GM12875 (cell line): ENCODE results near the gene CFL1.

Experiments used
- H3K4me3 ChIP-seq: one replicate; pipeline ENCODE4 v1.5.1; 2011; ENCODE audit warnings: low read depth, low read length, control low read depth
- TF ChIP-seq, protein P1 (sequence below): IDR thresholded peaks from 2 replicates; pipeline ENCODE4 v1.5.1; 2011; ENCODE audit warnings: low read depth, mild to moderate bottlenecking, control low read depth, inconsistent platforms, low read length, moderate library complexity, borderline replicate concordance; ENCODE audit not compliant: insufficient read depth

The CFL1 gene

DNA sequence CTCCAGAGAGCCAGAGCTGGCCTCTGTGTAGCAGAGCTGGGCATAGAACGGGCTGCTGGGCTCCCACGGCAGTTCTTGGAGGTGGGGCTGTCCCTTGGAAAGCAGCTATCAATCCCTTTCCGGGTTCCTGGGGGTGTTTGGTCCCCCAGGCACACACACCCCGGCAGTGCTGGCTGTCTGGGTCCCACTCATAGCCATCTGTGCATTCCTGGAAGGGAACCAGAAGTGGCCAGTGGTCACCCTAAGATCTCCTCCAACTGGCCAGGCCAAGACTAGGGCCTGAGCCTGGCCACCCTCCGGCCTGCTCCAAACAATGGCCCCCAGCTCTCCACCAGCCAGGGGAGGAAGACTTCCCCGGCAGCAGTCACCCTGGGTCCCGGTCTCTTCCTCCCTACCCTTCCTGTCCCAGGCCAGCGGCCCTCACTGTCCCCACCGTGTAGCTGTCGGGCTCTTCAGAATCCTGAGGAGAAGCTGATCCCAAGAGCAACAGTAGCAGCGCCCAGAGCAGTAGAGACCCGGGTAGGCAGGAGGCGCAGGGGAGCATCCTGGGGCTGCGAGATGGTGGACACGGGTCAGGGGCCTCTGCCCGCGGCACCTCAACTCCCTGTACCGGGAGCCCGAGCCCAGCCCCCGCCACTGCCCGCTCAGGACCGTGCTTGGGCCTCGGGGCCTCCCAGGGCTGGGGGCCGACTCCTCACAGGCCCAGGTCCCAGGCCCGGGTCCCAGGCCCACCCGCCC lies 14.0 kb upstream of the CFL1 start:
- TF ChIP-seq, protein P1, sequence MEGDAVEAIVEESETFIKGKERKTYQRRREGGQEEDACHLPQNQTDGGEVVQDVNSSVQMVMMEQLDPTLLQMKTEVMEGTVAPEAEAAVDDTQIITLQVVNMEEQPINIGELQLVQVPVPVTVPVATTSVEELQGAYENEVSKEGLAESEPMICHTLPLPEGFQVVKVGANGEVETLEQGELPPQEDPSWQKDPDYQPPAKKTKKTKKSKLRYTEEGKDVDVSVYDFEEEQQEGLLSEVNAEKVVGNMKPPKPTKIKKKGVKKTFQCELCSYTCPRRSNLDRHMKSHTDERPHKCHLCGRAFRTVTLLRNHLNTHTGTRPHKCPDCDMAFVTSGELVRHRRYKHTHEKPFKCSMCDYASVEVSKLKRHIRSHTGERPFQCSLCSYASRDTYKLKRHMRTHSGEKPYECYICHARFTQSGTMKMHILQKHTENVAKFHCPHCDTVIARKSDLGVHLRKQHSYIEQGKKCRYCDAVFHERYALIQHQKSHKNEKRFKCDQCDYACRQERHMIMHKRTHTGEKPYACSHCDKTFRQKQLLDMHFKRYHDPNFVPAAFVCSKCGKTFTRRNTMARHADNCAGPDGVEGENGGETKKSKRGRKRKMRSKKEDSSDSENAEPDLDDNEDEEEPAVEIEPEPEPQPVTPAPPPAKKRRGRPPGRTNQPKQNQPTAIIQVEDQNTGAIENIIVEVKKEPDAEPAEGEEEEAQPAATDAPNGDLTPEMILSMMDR: no peak
- H3K4me3 ChIP-seq: no peak overlapping the region

DNA sequence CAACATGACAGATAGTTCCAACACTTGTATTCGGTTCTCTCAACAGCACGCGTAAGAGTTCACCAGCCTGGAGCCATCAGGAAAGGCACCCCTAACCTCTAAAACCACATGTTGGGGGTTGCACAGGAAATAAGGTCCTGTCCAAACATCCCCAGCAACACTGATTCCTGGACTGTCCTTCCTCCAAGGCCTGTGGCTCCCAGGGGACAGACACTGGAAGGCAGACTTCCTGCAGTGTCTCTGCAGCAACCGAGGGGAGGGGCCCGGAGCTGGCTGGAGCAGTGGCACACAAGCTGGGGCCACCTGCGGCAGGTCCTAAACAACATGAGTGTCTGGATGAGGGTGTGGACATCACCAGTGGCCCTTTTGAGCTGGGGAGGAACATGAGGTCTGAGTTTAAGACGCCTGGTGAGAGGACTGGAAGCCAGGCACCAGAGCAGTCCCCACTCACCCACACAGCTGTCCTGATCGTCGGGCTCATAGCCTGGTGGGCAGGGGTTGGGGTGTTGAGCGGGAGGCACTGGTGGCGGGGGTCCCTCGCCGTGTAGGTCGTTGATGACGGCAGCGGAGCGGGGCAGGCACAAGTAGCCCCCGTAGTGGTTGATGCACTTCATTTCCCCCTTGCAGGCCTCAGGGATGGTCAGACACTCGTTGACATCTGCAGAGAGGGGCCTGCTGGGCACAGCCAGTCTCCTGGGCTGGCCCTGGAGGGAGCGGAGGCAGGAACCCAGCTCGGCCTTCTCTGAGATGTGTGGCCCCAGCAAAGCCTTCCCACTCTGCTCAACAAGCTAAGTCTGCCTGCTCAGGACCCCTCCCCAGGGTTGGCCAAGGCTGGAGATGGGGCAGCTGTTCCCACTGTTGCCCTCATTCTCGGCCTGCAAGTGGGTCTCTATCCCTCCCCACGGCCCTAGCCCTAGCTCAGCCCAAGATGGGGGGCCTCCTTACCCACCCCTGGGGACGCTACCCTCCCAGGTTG lies 13.0 kb upstream of the CFL1 start:
- no peak overlapping the region for H3K4me3 ChIP-seq
- TF ChIP-seq, protein P1: no peak

DNA sequence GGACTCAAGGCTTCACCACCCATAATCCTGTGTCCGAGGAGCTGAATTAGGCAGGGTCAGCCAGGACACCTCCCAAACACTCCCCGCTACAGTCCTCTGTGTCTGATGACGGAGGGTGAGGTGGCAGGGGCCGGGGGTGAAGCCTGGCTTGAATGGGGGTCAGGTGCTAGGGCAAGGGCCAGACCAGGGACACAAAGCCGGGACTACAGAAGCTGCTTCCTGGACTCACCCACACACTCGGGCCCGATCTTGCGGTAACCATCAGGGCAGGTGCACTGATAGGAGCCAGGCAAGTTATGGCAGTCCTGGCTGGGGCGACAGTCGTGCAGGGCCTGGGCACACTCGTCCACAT lies 12.3 kb upstream of the CFL1 start:
- TF ChIP-seq, protein P1: no peak
- no peak overlapping the region for H3K4me3 ChIP-seq

DNA sequence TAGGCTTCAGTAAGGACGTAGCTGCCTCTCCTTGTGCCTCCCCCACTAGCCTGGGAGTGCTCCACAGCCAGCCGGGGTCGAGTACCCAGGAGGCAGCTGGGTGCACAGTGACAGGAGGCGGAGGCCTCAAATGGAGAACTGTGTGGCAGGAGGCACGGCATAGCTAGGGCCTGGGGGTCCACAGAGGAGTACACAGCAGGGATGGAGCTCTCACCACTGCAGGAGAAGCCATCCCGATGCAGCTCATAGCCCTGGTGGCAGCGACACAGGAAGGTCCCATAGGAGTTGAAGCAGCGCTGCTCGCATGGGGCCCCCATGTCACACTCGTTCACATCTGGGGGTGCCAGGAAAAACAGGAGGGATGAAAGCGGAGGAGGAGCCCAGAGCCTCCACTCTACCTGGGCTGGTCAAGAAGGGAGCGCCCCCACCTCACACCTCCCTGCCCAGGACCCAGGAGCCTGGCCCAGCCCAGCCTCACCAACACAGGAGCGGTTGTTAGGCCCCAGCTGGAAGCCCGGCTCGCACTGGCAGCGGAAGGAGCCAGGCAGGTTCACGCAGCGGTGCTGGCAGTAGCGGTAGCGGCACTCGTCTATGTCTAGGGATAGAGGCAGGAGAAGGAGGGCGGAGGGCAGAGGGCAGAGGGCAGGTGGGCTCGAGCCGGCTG lies 11.8 kb upstream of the CFL1 start:
- H3K4me3 ChIP-seq: no peak overlapping the region
- TF ChIP-seq, protein P1: no peak

DNA sequence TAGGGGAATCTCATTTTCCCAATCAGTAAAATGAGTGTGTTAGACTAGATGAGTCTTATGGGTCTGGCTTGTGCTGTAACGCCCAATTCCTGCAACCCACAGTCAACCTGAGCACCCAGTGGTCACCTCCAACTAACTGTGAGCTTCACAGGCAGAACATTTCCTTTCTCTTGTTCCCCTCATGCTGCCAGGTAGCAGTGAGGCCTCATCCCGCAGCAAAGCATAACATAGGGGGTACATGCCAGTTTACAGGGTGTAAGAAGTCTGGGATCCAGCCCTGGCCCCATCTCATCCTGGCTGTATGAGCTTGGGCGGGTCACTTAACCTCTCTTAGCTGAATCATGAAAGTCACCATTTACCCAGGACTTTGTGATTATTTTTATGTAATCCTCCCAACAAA lies 10.9 kb upstream of the CFL1 start:
- TF ChIP-seq, protein P1: no peak
- no peak overlapping the region for H3K4me3 ChIP-seq

DNA sequence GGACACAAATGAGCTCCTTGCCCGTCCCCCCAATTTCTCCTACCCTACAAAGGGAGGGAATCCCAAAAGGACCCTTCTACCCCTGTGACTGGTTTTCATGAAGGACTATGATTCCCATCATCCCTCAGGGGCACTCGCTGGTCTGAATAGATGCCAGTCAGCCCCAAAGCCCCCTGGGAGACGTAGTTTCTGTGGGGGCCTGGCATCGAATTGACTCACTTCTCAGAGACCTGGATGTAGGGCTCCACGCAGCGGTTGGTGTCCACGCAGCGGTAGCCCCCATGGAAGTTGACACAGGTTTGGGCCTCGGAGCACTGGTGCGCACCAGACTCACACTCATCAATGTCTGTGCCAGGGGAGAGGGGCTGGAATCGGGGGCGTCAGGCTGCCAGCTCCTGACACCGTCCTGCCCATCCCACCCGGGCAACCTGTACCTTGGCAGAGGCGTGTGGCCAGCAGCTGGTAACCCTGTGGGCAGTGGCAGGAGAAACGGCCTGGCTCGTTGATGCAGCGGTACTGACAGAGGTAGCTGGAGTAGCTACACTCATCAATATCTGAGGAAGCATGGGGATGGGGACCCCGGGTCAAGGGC lies 10.2 kb upstream of the CFL1 start:
- TF ChIP-seq, protein P1: no peak
- H3K4me3 ChIP-seq: no peak overlapping the region
